Measurements from ENCODE around the gene KASH5.
A peak's percentile ranks its signal among the peaks of the same experiment; 100 is the strongest.
"Not testable (repeated sequence)": the region's sequence is repeated elsewhere in the genome, so short reads cannot be mapped to it uniquely, and the experiment has no call there.

Gene KASH5

GRCh38 chr19:49366110-49366509 is 21.9 kb upstream of the KASH5 start:
- Histone ChIP-seq H4K20me1 (ENCODE audit: control insufficient read depth, insufficient read depth, low read depth, low read length) (no peaks in the 10 kb centered on the region), H3K36me3 (ENCODE audit: control insufficient read depth, low read length) (no peaks in the 10 kb centered on the region), H3K4me3 (ENCODE audit: low read length) (no peak overlapping the region), H3K9me2 (replicated peaks; ENCODE audit: control insufficient read depth, low read length) (no peaks in the 10 kb centered on the region), H3K4me1 (ENCODE audit: control insufficient read depth, low read length) (peaks cover 30% of the 10 kb centered on the region), H3K9me3 (ENCODE audit: control insufficient read depth, insufficient read depth, low read length) (peaks cover 18% of the 10 kb centered on the region), H3K4me2 (ENCODE audit: low read length) (no peak overlapping the region), H3K27ac (ENCODE audit: low read depth, low read length) (no peak overlapping the region), H3K79me2 (ENCODE audit: control insufficient read depth, low read length) (no peaks in the 10 kb centered on the region), H3K27me3 (ENCODE audit: control insufficient read depth, low read length) (peaks cover 28% of the 10 kb centered on the region), H3F3A (ENCODE audit: control insufficient read depth, insufficient read depth) (peaks cover 8% of the 10 kb centered on the region)
- no peak for TF ChIP-seq EZH2phosphoT487 (IDR thresholded peaks at IDR 0.05; ENCODE audit: borderline replicate concordance, low read length)
- TF ChIP-seq, protein P1, sequence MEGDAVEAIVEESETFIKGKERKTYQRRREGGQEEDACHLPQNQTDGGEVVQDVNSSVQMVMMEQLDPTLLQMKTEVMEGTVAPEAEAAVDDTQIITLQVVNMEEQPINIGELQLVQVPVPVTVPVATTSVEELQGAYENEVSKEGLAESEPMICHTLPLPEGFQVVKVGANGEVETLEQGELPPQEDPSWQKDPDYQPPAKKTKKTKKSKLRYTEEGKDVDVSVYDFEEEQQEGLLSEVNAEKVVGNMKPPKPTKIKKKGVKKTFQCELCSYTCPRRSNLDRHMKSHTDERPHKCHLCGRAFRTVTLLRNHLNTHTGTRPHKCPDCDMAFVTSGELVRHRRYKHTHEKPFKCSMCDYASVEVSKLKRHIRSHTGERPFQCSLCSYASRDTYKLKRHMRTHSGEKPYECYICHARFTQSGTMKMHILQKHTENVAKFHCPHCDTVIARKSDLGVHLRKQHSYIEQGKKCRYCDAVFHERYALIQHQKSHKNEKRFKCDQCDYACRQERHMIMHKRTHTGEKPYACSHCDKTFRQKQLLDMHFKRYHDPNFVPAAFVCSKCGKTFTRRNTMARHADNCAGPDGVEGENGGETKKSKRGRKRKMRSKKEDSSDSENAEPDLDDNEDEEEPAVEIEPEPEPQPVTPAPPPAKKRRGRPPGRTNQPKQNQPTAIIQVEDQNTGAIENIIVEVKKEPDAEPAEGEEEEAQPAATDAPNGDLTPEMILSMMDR (IDR thresholded peaks at IDR 0.05; ENCODE audit: low read depth, low read length, poor library complexity, severe bottlenecking): no peak

DNA sequence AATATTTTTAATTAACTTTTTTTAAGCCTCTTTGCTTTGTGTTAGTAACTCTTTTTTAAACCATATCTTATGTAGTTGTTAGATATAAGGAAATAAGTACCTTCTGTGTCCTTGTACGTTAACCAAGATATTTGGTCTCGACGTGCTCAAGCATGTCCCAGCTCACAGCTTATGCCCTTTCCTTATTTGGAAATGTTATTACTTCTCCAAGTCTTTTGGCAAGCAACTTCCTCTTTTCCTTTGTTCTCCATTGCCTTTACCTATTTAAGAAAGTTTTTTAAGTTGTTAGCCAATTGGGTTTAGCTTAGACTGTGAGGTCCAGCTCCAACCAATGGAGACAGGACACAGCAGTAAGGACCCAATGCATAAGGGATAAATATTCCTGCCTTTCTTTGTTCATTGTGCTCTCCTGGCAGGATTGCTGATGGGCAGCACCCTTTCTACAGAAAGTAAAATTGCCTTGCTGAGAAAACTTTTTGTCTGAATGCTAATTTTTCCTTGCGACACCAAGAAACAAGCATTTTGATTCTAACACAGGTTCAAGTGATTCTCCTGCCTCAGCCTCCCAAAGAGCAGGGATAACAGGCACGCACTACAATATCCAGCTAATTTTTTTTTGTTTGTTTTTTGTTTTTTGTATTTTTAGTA is 19.2 kb upstream of the KASH5 start:
- H3K4me1 ChIP-seq (ENCODE audit: control insufficient read depth, low read length): peaks cover 9% of the 10 kb centered on the region
- peaks cover 18% of the 10 kb centered on the region for H3K9me3 ChIP-seq (ENCODE audit: control insufficient read depth, insufficient read depth, low read length)
- no peak overlapping the region for H3K27ac ChIP-seq (ENCODE audit: low read depth, low read length)
- no peak overlapping the region for H3K4me3 ChIP-seq (ENCODE audit: low read length)
- no peaks in the 10 kb centered on the region for H3K79me2 ChIP-seq (ENCODE audit: control insufficient read depth, low read length)
- H3K4me2 ChIP-seq (ENCODE audit: low read length): no peak overlapping the region
- no peaks in the 10 kb centered on the region for H3K9me2 ChIP-seq (replicated peaks; ENCODE audit: control insufficient read depth, low read length)
- no peaks in the 10 kb centered on the region for H3K36me3 ChIP-seq (ENCODE audit: control insufficient read depth, low read length)
- TF ChIP-seq, protein P1 (IDR thresholded peaks at IDR 0.05; ENCODE audit: low read depth, low read length, poor library complexity, severe bottlenecking): no peak
- no peak for TF ChIP-seq EZH2phosphoT487 (IDR thresholded peaks at IDR 0.05; ENCODE audit: borderline replicate concordance, low read length)
- H3F3A ChIP-seq (ENCODE audit: control insufficient read depth, insufficient read depth): no peaks in the 10 kb centered on the region
- no peaks in the 10 kb centered on the region for H4K20me1 ChIP-seq (ENCODE audit: control insufficient read depth, insufficient read depth, low read depth, low read length)
- H3K27me3 ChIP-seq (ENCODE audit: control insufficient read depth, low read length): peaks cover under 1% of the 10 kb centered on the region

DNA sequence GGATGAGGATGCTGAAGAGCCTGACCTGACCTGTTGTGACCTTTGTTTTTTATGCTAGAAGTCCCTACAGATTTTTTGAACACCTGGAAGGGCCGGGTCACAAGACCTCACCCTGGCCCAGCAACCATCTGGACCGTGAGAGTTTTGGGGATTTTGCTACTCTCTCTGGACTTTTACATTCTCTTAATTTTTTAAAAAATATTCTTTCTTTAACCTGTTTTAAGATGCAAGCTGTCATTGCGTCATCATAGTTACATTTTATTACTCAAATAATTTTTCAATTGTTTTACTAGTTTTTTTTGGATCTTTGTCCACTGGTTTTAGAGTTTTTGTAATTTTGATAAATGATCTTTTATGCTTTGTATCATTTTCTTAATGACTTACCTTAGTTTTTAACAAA is 16.9 kb upstream of the KASH5 start:
- Histone ChIP-seq H3K4me2 (ENCODE audit: low read length) (no peak overlapping the region), H3K79me2 (ENCODE audit: control insufficient read depth, low read length) (no peaks in the 10 kb centered on the region), H4K20me1 (ENCODE audit: control insufficient read depth, insufficient read depth, low read depth, low read length) (no peaks in the 10 kb centered on the region), H3K27ac (ENCODE audit: low read depth, low read length) (no peak overlapping the region), H3K9me3 (ENCODE audit: control insufficient read depth, insufficient read depth, low read length) (peaks cover 18% of the 10 kb centered on the region), H3K9me2 (replicated peaks; ENCODE audit: control insufficient read depth, low read length) (no peaks in the 10 kb centered on the region), H3F3A (ENCODE audit: control insufficient read depth, insufficient read depth) (no peaks in the 10 kb centered on the region), H3K4me1 (ENCODE audit: control insufficient read depth, low read length) (peaks cover 11% of the 10 kb centered on the region), H3K4me3 (ENCODE audit: low read length) (no peak overlapping the region), H3K27me3 (ENCODE audit: control insufficient read depth, low read length) (peaks cover 6% of the 10 kb centered on the region; the same call in 1 of the 2 replicates), H3K36me3 (ENCODE audit: control insufficient read depth, low read length) (no peaks in the 10 kb centered on the region)
- TF ChIP-seq EZH2phosphoT487 (IDR thresholded peaks at IDR 0.05; ENCODE audit: borderline replicate concordance, low read length): no peak
- TF ChIP-seq, protein P1 (IDR thresholded peaks at IDR 0.05; ENCODE audit: low read depth, low read length, poor library complexity, severe bottlenecking): no peak

GRCh38 chr19:49373174-49373573 is 14.9 kb upstream of the KASH5 start:
- H3K4me3 ChIP-seq (ENCODE audit: low read length); H3K9me2 ChIP-seq (replicated peaks; ENCODE audit: control insufficient read depth, low read length); H3K27me3 ChIP-seq (ENCODE audit: control insufficient read depth, low read length); H3K79me2 ChIP-seq (ENCODE audit: control insufficient read depth, low read length); H3K27ac ChIP-seq (ENCODE audit: low read depth, low read length); H4K20me1 ChIP-seq (ENCODE audit: control insufficient read depth, insufficient read depth, low read depth, low read length); H3K36me3 ChIP-seq (ENCODE audit: control insufficient read depth, low read length); H3F3A ChIP-seq (ENCODE audit: control insufficient read depth, insufficient read depth): not testable (repeated sequence)
- Histone ChIP-seq H3K4me2 (ENCODE audit: low read length) (peak overlapping the region; percentile 53), H3K4me1 (ENCODE audit: control insufficient read depth, low read length) (peaks cover 11% of the 10 kb centered on the region), H3K9me3 (ENCODE audit: control insufficient read depth, insufficient read depth, low read length) (peaks cover 18% of the 10 kb centered on the region)

Measured in DOHH2 (cell line).